Sigmoid colon (tissue), 7 donors: ENCODE results near the gene KRT72. TPM values are rescaled to one million over a fixed set of nuclear protein-coding genes. Genes with fewer than 3 reads are reported as not detected.

Experiments used
- DNase-seq: peaks from one replicate; pipeline ENCODE4 v3.0.0-alpha.2; 2019
- H3K27ac ChIP-seq, 4 donors: fragments of 200-600 bp; sonication (generic); one replicate each; pipeline ENCODE4 v1.5.1; 2016 to 2019; ENCODE audit warnings: mild to moderate bottlenecking in 1 of 4
- H3K27me3 ChIP-seq, 3 donors: fragments of 200-600 bp; sonication (generic); one replicate each; pipeline ENCODE4 v1.5.1; 2019; ENCODE audit warnings: mild to moderate bottlenecking in 1 of 3
- H3K36me3 ChIP-seq, 4 donors: fragments of 200-600 bp; sonication (generic); one replicate each; pipeline ENCODE4 v1.5.1; 2016 to 2019
- H3K4me1 ChIP-seq, 4 donors: fragments of 200-600 bp; sonication (generic); one replicate each; pipeline ENCODE4 v1.5.1; 2017 to 2019
- H3K4me3 ChIP-seq, 4 donors: fragments of 200-600 bp; sonication (generic); one replicate each; pipeline ENCODE4 v1.5.1; 2017 to 2019; ENCODE audit warnings: mild to moderate bottlenecking in 2 of 4, moderate library complexity in 1 of 4
- H3K9me3 ChIP-seq, 4 donors: fragments of 200-600 bp in 3 of 4; sonication (generic) in 3 of 4; one replicate each; pipeline versions ENCODE4 v1.5.1 to v1.6.1; 2013 to 2019
- CTCF ChIP-seq, 4 experiments: fragments of 450-650 bp in 3 of 4; fragments of 200-600 bp in 1 of 4; IDR thresholded peaks; one replicate each; pipeline ENCODE4 v1.5.1; 2016 to 2019; ENCODE audit warnings: antibody characterized with exemption in 4 of 4, mild to moderate bottlenecking in 3 of 4, moderate library complexity in 2 of 4
- EP300 ChIP-seq, 4 donors: sonication (generic); formaldehyde crosslinking; IDR thresholded peaks; one replicate each; pipeline ENCODE4 v1.6.1; 2017; ENCODE audit warnings: antibody characterized with exemption in 4 of 4
- POLR2A ChIP-seq, 2 donors: fragments of 450-650 bp; IDR thresholded peaks; one replicate each; pipeline ENCODE4 v1.6.1; 2016; ENCODE audit warnings: antibody characterized with exemption in 2 of 2, mild to moderate bottlenecking in 2 of 2, moderate library complexity in 2 of 2
- POLR2AphosphoS5 ChIP-seq, 4 donors: sonication (generic); formaldehyde crosslinking; IDR thresholded peaks; one replicate each; pipeline ENCODE4 v1.6.1; 2017; ENCODE audit warnings: antibody characterized with exemption in 4 of 4
- WGBS, 2 donors: extraction: QIAGEN DNeasy Blood & Tissue Kit; methylation state at CpG; one replicate each; pipeline ENCODE4 v1.1.7; 2013; 5-methylcytosine and 5-hydroxymethylcytosine counted together
- intact Hi-C: fragments of 100-400 bp; cut with DNase I; formaldehyde crosslinking; loops from one replicate; pipeline ENCODE4 v1.15.1; 2023
- polyA plus RNA-seq, 3 donors: library from polyadenylated mRNA; stranded (reverse); fragments of 200-250 nt; gene quantifications; one replicate each; pipeline ENCODE4 v1.2.3, GENCODE V29; 2013
- total RNA-seq, 4 donors: library from RNA; depleted of rRNA; stranded (reverse); fragments of >200 nt; gene quantifications; one replicate each; pipeline ENCODE4 v1.1.0, GENCODE V29; 2016
- donor health status: healthy with polysubstance abuse.
- donor health status: Bipolar disorder and iron deficiency.
- donor health status: healthy.

KRT72 gene
- total and polyA plus RNA-seq, 7 donors: 0.79 TPM; not detected in 6

- 40 to 63% methylated on average over 6 of the region's 6 CpGs for WGBS, 2 donors
- no peaks in the 10 kb centered on the region for H3K4me1 ChIP-seq
- no peaks in the 10 kb centered on the region for H3K9me3 ChIP-seq
- H3K36me3 ChIP-seq: no peaks in the 10 kb centered on the region
- H3K27me3 ChIP-seq: no peaks in the 10 kb centered on the region
- H3K27ac ChIP-seq: no peak overlapping the region
- intact Hi-C loops: loop anchor here (5.0 to 10.0 kb wide), 2 partner anchors 209 to 427 kb away; no protein-coding TSS in a partner anchor
- H3K4me3 ChIP-seq: no peak overlapping the region
- no peak for TF ChIP-seq POLR2A (IDR thresholded peaks at IDR 0.05)
- TF ChIP-seq CTCF (IDR thresholded peaks at IDR 0.05): no peak
- TF ChIP-seq EP300 (IDR thresholded peaks at IDR 0.05): no peak
- no peak for TF ChIP-seq POLR2AphosphoS5 (IDR thresholded peaks at IDR 0.05)
- peak; percentile 40 for DNase-seq
These were observed 19.8 kb downstream of the KRT72 start for GRCh38 chr12:52581481-52581880.

- intact Hi-C loops: loop anchor here (5.0 to 10.0 kb wide), 2 partner anchors 209 to 426 kb away; no protein-coding TSS in a partner anchor
- Histone ChIP-seq H3K4me3 (no peak overlapping the region), H3K4me1 (no peaks in the 10 kb centered on the region), H3K27me3 (no peaks in the 10 kb centered on the region), H3K9me3 (no peaks in the 10 kb centered on the region), H3K27ac (no peak overlapping the region), H3K36me3 (no peaks in the 10 kb centered on the region)
- DNase-seq: peak; percentile 38
- WGBS, 2 donors: 82 to 89% methylated on average over 7 of the region's 7 CpGs
- TF ChIP-seq CTCF (IDR thresholded peaks at IDR 0.05) (no peak), POLR2A (IDR thresholded peaks at IDR 0.05) (no peak), POLR2AphosphoS5 (IDR thresholded peaks at IDR 0.05) (no peak), EP300 (IDR thresholded peaks at IDR 0.05) (no peak)
These were observed 20.2 kb downstream of the KRT72 start for GRCh38 chr12:52581066-52581465.

GRCh38 chr12:52580496-52580895, 20.8 kb downstream of the KRT72 start:
- no peaks in the 10 kb centered on the region for H3K9me3 ChIP-seq
- H3K4me1 ChIP-seq: no peaks in the 10 kb centered on the region
- no peak overlapping the region for H3K4me3 ChIP-seq
- no peak overlapping the region for H3K27ac ChIP-seq
- no peaks in the 10 kb centered on the region for H3K27me3 ChIP-seq
- TF ChIP-seq CTCF (IDR thresholded peaks at IDR 0.05) (no peak), EP300 (IDR thresholded peaks at IDR 0.05) (no peak), POLR2AphosphoS5 (IDR thresholded peaks at IDR 0.05) (no peak), POLR2A (IDR thresholded peaks at IDR 0.05) (no peak)
- 70 to 84% methylated on average over 1 of the region's 1 CpG for WGBS, 2 donors
- peak; percentile 43 for DNase-seq
- no peaks in the 10 kb centered on the region for H3K36me3 ChIP-seq
- intact Hi-C loops: loop anchor here (5.0 to 10.0 kb wide), 2 partner anchors 208 to 426 kb away; no protein-coding TSS in a partner anchor

GRCh38 chr12:52579468-52580465, 21.5 kb downstream of the KRT72 start:
- intact Hi-C loops: loop anchor here (5.0 to 10.0 kb wide), 3 partner anchors 207 to 425 kb away; no protein-coding TSS in a partner anchor

More at GRCh38 chr12:52579468-52580465, 21.5 kb downstream of the KRT72 start:
- Histone ChIP-seq H3K9me3 (no peaks in the 10 kb centered on the region), H3K27me3 (no peaks in the 10 kb centered on the region), H3K36me3 (no peaks in the 10 kb centered on the region), H3K27ac (no peak overlapping the region), H3K4me3 (no peak overlapping the region), H3K4me1 (no peaks in the 10 kb centered on the region)
- TF ChIP-seq EP300 (IDR thresholded peaks at IDR 0.05) (no peak), POLR2AphosphoS5 (IDR thresholded peaks at IDR 0.05) (no peak), POLR2A (IDR thresholded peaks at IDR 0.05) (no peak), CTCF (IDR thresholded peaks at IDR 0.05) (no peak)
- DNase-seq: peak; percentile 39
- 74 to 75% methylated on average over 10 of the region's 10 CpGs for WGBS, 2 donors
